ENCODE measurements around the gene GNPTG.

GNPTG gene

GRCh38 chr16:1313721-1314369 lies 37.9 kb upstream of the GNPTG start:
- CTCF ChIA-PET: interaction anchor here (1.1 to 2.9 kb wide), 2 partner anchors 12 to 22 kb away, joined by 3 to 10 read pairs; no protein-coding TSS in a partner anchor
- peaks cover 12 to 74% (median 53%) of the 10 kb centered on the region in 4 experiments for H3K36me3 ChIP-seq (ENCODE audit: control insufficient read depth in 4 of 4, insufficient read depth in 4 of 4, low read length in 3 of 4)
- DNase-seq: no peak
- H3K27ac ChIP-seq (ENCODE audit: insufficient read depth in 1 of 2, low read depth in 1 of 2, low read length in 2 of 2, poor library complexity in 1 of 2, severe bottlenecking in 2 of 2): no peak overlapping the region
- POLR2A ChIA-PET: no interaction called here
- no peak overlapping the region for H3K4me3 ChIP-seq (ENCODE audit: control insufficient read depth in 1 of 7, extremely low read depth in 1 of 7, insufficient read depth in 4 of 7, low read depth in 2 of 7, low read length in 6 of 7)
- H3K27me3 ChIP-seq (replicated peaks in 2 of 5; ENCODE audit: control insufficient read depth in 4 of 5, insufficient read depth in 5 of 5, low read length in 4 of 5): no peaks in the 10 kb centered on the region
- 89% methylated on average over 35 of the region's 38 CpGs for WGBS (ENCODE audit: insufficient coverage)
- peaks cover 13 to 30% (median 23%) of the 10 kb centered on the region in 4 experiments for H3K4me1 ChIP-seq (ENCODE audit: control extremely low read depth in 1 of 4, control insufficient read depth in 4 of 4, insufficient read depth in 4 of 4, low read length in 3 of 4)
- no peaks in the 10 kb centered on the region for H3K9me3 ChIP-seq (ENCODE audit: control extremely low read depth in 1 of 5, control insufficient read depth in 4 of 5, insufficient read depth in 2 of 5, low read depth in 1 of 5, low read length in 4 of 5)

DNA sequence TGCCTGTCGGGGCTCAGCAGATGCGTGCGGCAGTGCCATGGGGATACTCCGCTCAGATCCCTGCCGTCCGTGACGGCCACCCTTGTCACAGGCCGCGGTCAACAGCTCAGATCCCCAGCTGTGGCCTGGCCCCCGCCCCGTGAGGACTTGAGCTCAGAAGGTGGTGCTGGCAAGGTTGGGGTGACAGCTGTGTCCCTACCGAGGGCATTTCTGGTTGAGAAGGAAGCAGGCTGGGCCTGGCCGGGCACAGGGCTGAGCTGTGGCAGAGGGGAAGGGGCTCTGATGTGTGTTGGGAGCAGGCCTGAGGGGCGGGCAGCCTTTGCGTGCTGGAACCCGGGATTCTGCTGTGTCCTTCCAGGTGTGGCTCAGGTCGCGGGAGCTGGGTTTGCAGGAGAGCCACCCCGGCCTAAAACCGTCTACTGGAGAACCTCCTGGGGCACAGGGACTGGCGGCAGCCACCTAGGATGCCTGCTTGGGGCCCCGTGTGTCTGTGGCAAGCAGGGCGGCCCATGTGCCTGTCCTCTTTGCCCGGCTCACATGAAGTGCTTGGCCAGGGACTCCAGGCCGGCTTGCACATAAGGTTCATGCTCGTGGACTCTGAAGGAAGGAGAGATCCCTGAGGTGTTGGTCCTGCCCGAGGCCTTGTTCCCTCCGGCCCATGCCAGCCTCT lies 37.2 kb upstream of the GNPTG start:
- no peak overlapping the region for H3K4me3 ChIP-seq (ENCODE audit: control insufficient read depth in 1 of 7, extremely low read depth in 1 of 7, insufficient read depth in 4 of 7, low read depth in 2 of 7, low read length in 6 of 7)
- H3K27me3 ChIP-seq (replicated peaks in 2 of 5; ENCODE audit: control insufficient read depth in 4 of 5, insufficient read depth in 5 of 5, low read length in 4 of 5): no peaks in the 10 kb centered on the region
- ChIA-PET CTCF (interaction anchor here (1.1 to 2.9 kb wide), 3 partner anchors 9 to 21 kb away, joined by 3 to 10 read pairs (median 5); no protein-coding TSS in a partner anchor), POLR2A (no interaction called here)
- H3K27ac ChIP-seq (ENCODE audit: insufficient read depth in 1 of 2, low read depth in 1 of 2, low read length in 2 of 2, poor library complexity in 1 of 2, severe bottlenecking in 2 of 2): no peak overlapping the region
- no peak for DNase-seq
- H3K9me3 ChIP-seq (ENCODE audit: control extremely low read depth in 1 of 5, control insufficient read depth in 4 of 5, insufficient read depth in 2 of 5, low read depth in 1 of 5, low read length in 4 of 5): no peaks in the 10 kb centered on the region
- peaks cover 16 to 81% (median 59%) of the 10 kb centered on the region in 4 experiments for H3K36me3 ChIP-seq (ENCODE audit: control insufficient read depth in 4 of 4, insufficient read depth in 4 of 4, low read length in 3 of 4)
- 97% methylated on average over 26 of the region's 28 CpGs for WGBS (ENCODE audit: insufficient coverage)
- H3K4me1 ChIP-seq (ENCODE audit: control extremely low read depth in 1 of 4, control insufficient read depth in 4 of 4, insufficient read depth in 4 of 4, low read length in 3 of 4): peaks cover 13 to 30% (median 23%) of the 10 kb centered on the region in 4 experiments

- no peaks in the 10 kb centered on the region for H3K9me3 ChIP-seq (ENCODE audit: control extremely low read depth in 1 of 5, control insufficient read depth in 4 of 5, insufficient read depth in 2 of 5, low read depth in 1 of 5, low read length in 4 of 5)
- DNase-seq: no peak
- H3K4me1 ChIP-seq (ENCODE audit: control extremely low read depth in 1 of 4, control insufficient read depth in 4 of 4, insufficient read depth in 4 of 4, low read length in 3 of 4): peaks cover 10 to 27% (median 23%) of the 10 kb centered on the region in 4 experiments
- CTCF ChIA-PET: interaction anchor here (0.6 to 2.9 kb wide), 6 partner anchors 10 to 1230 kb away, joined by 3 to 10 read pairs (median 4); no protein-coding TSS in a partner anchor
- H3K4me3 ChIP-seq (ENCODE audit: control insufficient read depth in 1 of 7, extremely low read depth in 1 of 7, insufficient read depth in 4 of 7, low read depth in 2 of 7, low read length in 6 of 7): no peak overlapping the region
- H3K27ac ChIP-seq (ENCODE audit: insufficient read depth in 1 of 2, low read depth in 1 of 2, low read length in 2 of 2, poor library complexity in 1 of 2, severe bottlenecking in 2 of 2): no peak overlapping the region
- no peaks in the 10 kb centered on the region for H3K27me3 ChIP-seq (replicated peaks in 2 of 5; ENCODE audit: control insufficient read depth in 4 of 5, insufficient read depth in 5 of 5, low read length in 4 of 5)
- H3K36me3 ChIP-seq (ENCODE audit: control insufficient read depth in 4 of 4, insufficient read depth in 4 of 4, low read length in 3 of 4): peaks cover 16 to 89% (median 66%) of the 10 kb centered on the region in 4 experiments
- POLR2A ChIA-PET: no interaction called here
- WGBS (ENCODE audit: insufficient coverage): 96% methylated on average over 33 of the region's 46 CpGs
Measured at GRCh38 chr16:1315081-1316032, 36.4 kb upstream of the GNPTG start.

DNA sequence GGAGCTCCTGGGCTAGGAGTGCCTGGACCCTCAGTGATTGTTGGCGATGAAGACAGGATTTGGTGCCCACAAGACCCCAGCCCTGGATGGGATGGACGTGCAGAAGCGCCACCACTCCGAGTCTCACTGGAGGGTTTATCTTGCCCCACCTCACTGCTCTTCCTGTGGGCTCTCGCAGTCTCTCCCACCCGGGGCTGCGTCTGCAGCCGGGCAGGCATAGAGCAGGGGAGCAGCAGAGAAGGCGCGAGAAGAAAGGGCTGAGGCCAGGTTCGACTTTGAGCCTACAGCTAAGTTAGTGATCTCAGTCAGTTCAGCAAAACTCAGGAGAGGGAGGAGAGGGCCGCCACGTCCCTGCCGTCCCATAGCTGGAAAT lies 35.7 kb upstream of the GNPTG start:
- ChIA-PET POLR2A (no interaction called here), CTCF (interaction anchor here (0.6 to 1.8 kb wide), 4 partner anchors 11 to 1230 kb away, joined by 3 to 5 read pairs (median 4); no protein-coding TSS in a partner anchor)
- Histone ChIP-seq H3K27ac (ENCODE audit: insufficient read depth in 1 of 2, low read depth in 1 of 2, low read length in 2 of 2, poor library complexity in 1 of 2, severe bottlenecking in 2 of 2) (no peak overlapping the region), H3K36me3 (ENCODE audit: control insufficient read depth in 4 of 4, insufficient read depth in 4 of 4, low read length in 3 of 4) (peaks cover 16 to 95% (median 72%) of the 10 kb centered on the region in 4 experiments), H3K9me3 (ENCODE audit: control extremely low read depth in 1 of 5, control insufficient read depth in 4 of 5, insufficient read depth in 2 of 5, low read depth in 1 of 5, low read length in 4 of 5) (no peaks in the 10 kb centered on the region), H3K4me3 (ENCODE audit: control insufficient read depth in 1 of 7, extremely low read depth in 1 of 7, insufficient read depth in 4 of 7, low read depth in 2 of 7, low read length in 6 of 7) (no peak overlapping the region), H3K4me1 (ENCODE audit: control extremely low read depth in 1 of 4, control insufficient read depth in 4 of 4, insufficient read depth in 4 of 4, low read length in 3 of 4) (peaks cover 3 to 21% (median 16%) of the 10 kb centered on the region in 4 experiments), H3K27me3 (replicated peaks in 2 of 5; ENCODE audit: control insufficient read depth in 4 of 5, insufficient read depth in 5 of 5, low read length in 4 of 5) (no peaks in the 10 kb centered on the region)
- 97% methylated on average over 13 of the region's 14 CpGs for WGBS (ENCODE audit: insufficient coverage)
- no peak for DNase-seq

- POLR2A ChIA-PET: interaction anchor here (1.0 kb wide), 1 partner anchor 25 kb away, joined by 3 read pairs; no protein-coding TSS in a partner anchor
- H3K36me3 ChIP-seq (ENCODE audit: control insufficient read depth in 4 of 4, insufficient read depth in 4 of 4, low read length in 3 of 4): peaks cover 16 to 93% (median 72%) of the 10 kb centered on the region in 4 experiments
- peaks cover 0 to 4% (median 1%) of the 10 kb centered on the region in 4 experiments for H3K4me1 ChIP-seq (ENCODE audit: control extremely low read depth in 1 of 4, control insufficient read depth in 4 of 4, insufficient read depth in 4 of 4, low read length in 3 of 4)
- H3K4me3 ChIP-seq (ENCODE audit: control insufficient read depth in 1 of 7, extremely low read depth in 1 of 7, insufficient read depth in 4 of 7, low read depth in 2 of 7, low read length in 6 of 7): no peak overlapping the region
- no peaks in the 10 kb centered on the region for H3K27me3 ChIP-seq (replicated peaks in 2 of 5; ENCODE audit: control insufficient read depth in 4 of 5, insufficient read depth in 5 of 5, low read length in 4 of 5)
- no peaks in the 10 kb centered on the region for H3K9me3 ChIP-seq (ENCODE audit: control extremely low read depth in 1 of 5, control insufficient read depth in 4 of 5, insufficient read depth in 2 of 5, low read depth in 1 of 5, low read length in 4 of 5)
- WGBS (ENCODE audit: insufficient coverage): 96% methylated on average over 30 of the region's 32 CpGs
- DNase-seq: no peak
- CTCF ChIA-PET: interaction anchor here (0.8 to 1.3 kb wide), 2 partner anchors 14 to 17 kb away, joined by 4 to 5 read pairs; no protein-coding TSS in a partner anchor
- H3K27ac ChIP-seq (ENCODE audit: insufficient read depth in 1 of 2, low read depth in 1 of 2, low read length in 2 of 2, poor library complexity in 1 of 2, severe bottlenecking in 2 of 2): no peak overlapping the region
Measured at GRCh38 chr16:1317479-1318267, 34.1 kb upstream of the GNPTG start.

DNA sequence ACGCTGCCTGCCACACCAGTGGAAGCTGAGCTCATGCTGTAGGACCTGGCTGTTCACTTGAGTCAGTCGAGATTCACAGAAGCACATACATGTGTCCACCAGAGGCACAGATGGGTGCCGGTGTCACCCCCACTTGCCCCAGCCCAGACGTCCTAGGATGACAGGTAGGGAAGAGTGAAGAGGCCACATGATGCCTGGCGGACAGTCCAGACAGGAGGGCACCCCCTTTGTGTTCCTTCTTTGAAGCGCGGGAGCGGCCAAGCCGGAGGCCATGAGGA lies 33.5 kb upstream of the GNPTG start:
- no peak for DNase-seq
- no peak overlapping the region for H3K4me3 ChIP-seq (ENCODE audit: control insufficient read depth in 1 of 7, extremely low read depth in 1 of 7, insufficient read depth in 4 of 7, low read depth in 2 of 7, low read length in 6 of 7)
- H3K36me3 ChIP-seq (ENCODE audit: control insufficient read depth in 4 of 4, insufficient read depth in 4 of 4, low read length in 3 of 4): peaks cover 14 to 91% (median 71%) of the 10 kb centered on the region in 4 experiments
- no peaks in the 10 kb centered on the region for H3K9me3 ChIP-seq (ENCODE audit: control extremely low read depth in 1 of 5, control insufficient read depth in 4 of 5, insufficient read depth in 2 of 5, low read depth in 1 of 5, low read length in 4 of 5)
- ChIA-PET POLR2A (interaction anchor here (1.0 kb wide), 1 partner anchor 24 kb away, joined by 3 read pairs; no protein-coding TSS in a partner anchor), CTCF (no interaction called here)
- no peaks in the 10 kb centered on the region for H3K4me1 ChIP-seq (ENCODE audit: control extremely low read depth in 1 of 4, control insufficient read depth in 4 of 4, insufficient read depth in 4 of 4, low read length in 3 of 4)
- H3K27me3 ChIP-seq (replicated peaks in 2 of 5; ENCODE audit: control insufficient read depth in 4 of 5, insufficient read depth in 5 of 5, low read length in 4 of 5): no peaks in the 10 kb centered on the region
- H3K27ac ChIP-seq (ENCODE audit: insufficient read depth in 1 of 2, low read depth in 1 of 2, low read length in 2 of 2, poor library complexity in 1 of 2, severe bottlenecking in 2 of 2): no peak overlapping the region
- WGBS (ENCODE audit: insufficient coverage): 85% methylated on average over 9 of the region's 9 CpGs
